ENCODE results near the gene ZDHHC11. TPM values are rescaled to one million over a fixed set of nuclear protein-coding genes. Genes with fewer than 3 reads are reported as not detected.

Gene ZDHHC11, protein sequence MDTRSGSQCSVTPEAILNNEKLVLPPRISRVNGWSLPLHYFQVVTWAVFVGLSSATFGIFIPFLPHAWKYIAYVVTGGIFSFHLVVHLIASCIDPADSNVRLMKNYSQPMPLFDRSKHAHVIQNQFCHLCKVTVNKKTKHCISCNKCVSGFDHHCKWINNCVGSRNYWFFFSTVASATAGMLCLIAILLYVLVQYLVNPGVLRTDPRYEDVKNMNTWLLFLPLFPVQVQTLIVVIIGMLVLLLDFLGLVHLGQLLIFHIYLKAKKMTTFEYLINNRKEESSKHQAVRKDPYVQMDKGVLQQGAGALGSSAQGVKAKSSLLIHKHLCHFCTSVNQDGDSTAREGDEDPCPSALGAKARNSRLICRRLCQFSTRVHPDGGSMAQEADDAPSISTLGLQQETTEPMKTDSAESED
- not detected in 2 replicates for total RNA-seq

DNA sequence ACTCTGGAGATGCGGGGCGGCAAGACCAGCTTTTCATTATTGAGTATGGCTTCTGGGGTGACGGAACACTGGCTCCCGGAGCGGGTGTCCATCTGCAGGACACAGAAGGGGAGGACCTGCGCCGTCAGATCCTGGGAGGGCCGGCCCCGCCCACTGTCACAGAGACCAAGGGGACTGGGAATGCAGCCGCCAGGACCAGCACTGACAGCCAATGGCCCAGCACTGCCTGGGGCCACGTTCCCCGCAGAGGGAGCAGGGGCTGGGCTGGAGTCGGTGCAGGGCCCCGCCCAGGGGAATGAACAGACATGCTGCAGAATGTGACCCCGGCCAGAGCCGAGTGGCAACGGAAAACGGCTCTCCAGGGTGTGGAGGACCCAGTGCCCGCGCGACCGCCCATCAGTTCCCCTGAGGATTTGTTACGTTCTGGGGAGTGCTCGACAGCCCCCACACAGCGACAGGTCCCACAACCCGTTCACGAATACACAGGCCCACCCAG lies at the start of gene ZDHHC11:
Gene ZDHHC11, minus strand, starts transcription at position 476 of the 496 bp plus-strand sequence. Its CDS starts 384 bp downstream, at position 92.

DNA sequence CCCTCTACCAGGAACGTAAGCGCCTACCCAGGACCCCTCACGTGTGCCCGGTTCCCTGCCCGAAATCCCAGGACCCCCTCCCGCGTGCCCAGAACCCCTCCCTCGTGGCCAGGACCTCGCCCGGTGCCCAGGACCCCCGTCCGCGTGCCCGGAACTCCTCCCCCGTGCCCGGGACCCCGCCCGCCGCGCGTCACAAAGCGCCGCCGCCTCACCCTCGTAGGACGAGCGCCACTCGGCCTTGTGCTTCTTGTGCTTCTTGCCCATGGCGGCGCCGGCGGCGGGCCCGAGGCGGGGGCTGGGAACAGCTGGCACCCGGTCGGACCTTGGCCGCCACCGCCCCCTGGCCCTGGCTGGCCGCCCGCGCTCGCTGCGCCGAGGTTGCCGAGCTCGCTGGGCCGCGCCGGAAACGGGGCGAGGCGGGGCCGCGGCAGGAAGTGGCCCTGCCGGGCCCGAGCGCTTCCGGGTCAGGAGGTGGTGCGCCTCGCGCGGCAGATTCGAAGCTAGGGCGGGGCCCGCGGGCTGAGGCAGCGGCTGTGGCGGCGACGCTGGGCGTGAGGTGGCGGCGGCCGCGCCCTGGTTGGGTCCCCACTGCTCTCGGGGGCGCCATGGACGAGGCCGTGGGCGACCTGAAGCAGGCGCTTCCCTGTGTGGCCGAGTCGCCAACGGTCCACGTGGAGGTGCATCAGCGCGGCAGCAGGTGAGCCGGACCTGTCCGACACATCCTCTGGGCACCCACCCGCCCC lies 41.8 kb upstream of the ZDHHC11 start, which contains the start of the genes BRD9 and TRIP13:
Gene BRD9, minus strand, starts transcription at position 408 of the 743 bp plus-strand sequence. Its CDS starts 144 bp downstream, at position 264.
Gene TRIP13, plus strand, starts transcription at position 491 of the 743 bp plus-strand sequence. Its CDS starts 115 bp downstream, at position 606.

DNA sequence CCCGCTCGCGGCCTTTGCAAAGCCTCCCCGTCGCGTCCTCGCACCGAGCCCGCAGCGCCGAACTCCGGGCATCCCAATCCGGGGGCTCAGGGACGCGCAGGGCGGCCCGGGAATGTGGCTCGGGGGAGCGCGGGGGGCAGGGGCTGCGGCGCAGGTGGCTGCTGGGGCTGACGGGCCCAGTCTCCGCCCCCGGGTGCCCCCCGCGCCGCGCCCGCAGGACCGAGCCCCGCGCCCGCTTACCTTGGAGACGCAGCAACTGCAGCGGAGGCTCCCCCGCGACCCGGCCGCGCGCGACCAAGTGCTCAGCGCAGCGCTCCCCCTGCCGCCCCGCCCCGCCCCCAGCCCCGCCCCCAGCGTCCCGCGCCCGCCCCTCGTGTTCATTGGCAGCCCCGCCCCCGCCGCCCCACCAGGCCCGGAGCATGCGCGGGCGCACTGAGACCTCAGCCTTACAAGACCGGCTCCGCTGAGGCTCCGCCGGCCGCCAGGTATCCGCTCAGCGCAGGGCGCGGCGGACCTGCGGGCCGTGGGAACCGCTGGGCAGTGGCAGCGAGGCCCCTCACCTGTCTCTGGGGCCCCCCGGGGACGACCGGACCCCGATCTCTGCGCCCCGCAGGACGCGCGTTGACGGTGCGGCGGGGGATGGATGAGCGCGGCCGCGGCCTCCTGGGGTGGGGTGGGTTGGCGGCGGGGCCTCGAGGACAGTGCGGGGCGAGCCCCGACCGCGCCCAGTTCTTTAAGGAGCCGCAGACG lies 66.2 kb downstream of the ZDHHC11 start, which contains the start of gene ZDHHC11B:
Gene ZDHHC11B, minus strand, starts transcription at position 302 of the 750 bp plus-strand sequence. CDS start 17,810 bp downstream, outside the sequence.

Other genes with a start within 250 kb of the ZDHHC11 start
- gene CEP72, start 238.6 kb downstream of the ZDHHC11 start, total RNA-seq: 2.5 and 3.5 TPM in 2 replicates
- 0.05 and 0.07 TPM in 2 replicates for gene TPPP, start 157.6 kb downstream of the ZDHHC11 start, total RNA-seq
- not detected in 2 replicates for gene ZDHHC11B, start 66.3 kb downstream of the ZDHHC11 start, total RNA-seq
- 39.0 and 41.3 TPM in 2 replicates for gene BRD9, start 41.8 kb upstream of the ZDHHC11 start, total RNA-seq
- gene TRIP13, start 41.9 kb upstream of the ZDHHC11 start, total RNA-seq: 58.5 and 61.4 TPM in 2 replicates
- gene NKD2, start 157.8 kb upstream of the ZDHHC11 start, total RNA-seq: 0.25 TPM in 1 of 2 replicates, not detected in the other

Measured in mammary microvascular endothelial cell (primary cell).